Hepatocyte (in vitro differentiated cells): ENCODE measurements around the gene MVB12B.

Experiments
- CTCF ChIP-seq: fragments of 200-600 bp; sonication (generic); IDR thresholded peaks from 2 replicates; pipeline ENCODE4 v1.5.1; 2016; ENCODE audit warnings: antibody characterized with exemption, mild to moderate bottlenecking; ENCODE audit not compliant: poor library complexity
- EZH2 ChIP-seq: fragments of 200-600 bp; sonication (generic); IDR thresholded peaks from 2 replicates; pipeline ENCODE4 v1.6.1; 2016; ENCODE audit warnings: antibody characterized with exemption, mild to moderate bottlenecking, borderline replicate concordance
- EZH2phosphoT487 ChIP-seq: fragments of 200-600 bp; sonication (generic); IDR thresholded peaks from one replicate; pipeline ENCODE4 v1.6.1; 2018; ENCODE audit warnings: antibody characterized with exemption, mild to moderate bottlenecking, low read depth, moderate library complexity; ENCODE audit not compliant: unreplicated experiment, severe bottlenecking

GRCh38 chr9:126534431-126535186 is 208.0 kb downstream of the MVB12B start:
- TF ChIP-seq CTCF, result no peak
- TF ChIP-seq EZH2phosphoT487, result no peak
- peak; percentile 35 for TF ChIP-seq EZH2
